NCI-H748 treated with DMSO at 0.1 percent for 48 hours (cell line): ENCODE results near the gene UVRAG.

Experiments
- DNase-seq: peaks from one replicate; lab custom pipeline; 2025; lab: John Stamatoyannopoulos, UW

UVRAG gene

DNA sequence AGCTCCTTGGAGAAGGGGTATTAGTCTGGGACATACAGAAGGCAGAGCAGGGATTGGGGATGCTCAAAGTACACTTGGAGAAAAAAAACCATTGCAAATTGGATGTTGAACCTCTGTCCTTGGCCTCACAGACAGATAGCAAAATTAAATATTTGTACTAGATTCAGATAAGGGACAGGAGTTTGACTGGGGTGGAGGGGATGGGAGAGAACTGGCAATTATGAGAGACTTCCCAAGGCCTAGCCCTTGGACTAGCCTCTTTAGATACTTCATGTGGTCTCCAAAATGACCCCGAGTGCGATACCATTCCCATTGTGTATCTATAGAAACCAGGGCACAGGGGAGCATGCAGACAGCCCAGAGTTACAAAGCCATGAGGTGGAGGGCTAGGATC lies 30.9 kb upstream of the UVRAG start:
- no peak for DNase-seq

DNA sequence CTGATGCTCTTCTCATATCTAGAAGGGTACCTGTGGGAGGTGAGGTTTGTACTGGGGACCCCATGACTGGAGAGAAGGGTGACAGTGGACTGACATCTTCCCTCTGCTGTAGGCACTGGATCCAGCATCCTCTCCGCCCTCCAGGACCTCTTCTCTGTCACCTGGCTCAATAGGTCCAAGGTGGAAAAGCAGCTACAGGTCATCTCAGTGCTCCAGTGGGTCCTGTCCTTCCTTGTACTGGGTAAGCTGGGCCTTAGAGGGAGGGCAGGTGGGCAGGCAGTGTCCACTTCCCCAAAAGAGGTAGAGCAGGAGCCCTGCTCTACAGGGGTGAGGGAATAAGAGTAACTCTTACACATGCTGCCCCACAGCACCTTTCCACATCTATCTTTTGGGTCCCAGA lies 30.5 kb upstream of the UVRAG start:
- no peak for DNase-seq

DNA sequence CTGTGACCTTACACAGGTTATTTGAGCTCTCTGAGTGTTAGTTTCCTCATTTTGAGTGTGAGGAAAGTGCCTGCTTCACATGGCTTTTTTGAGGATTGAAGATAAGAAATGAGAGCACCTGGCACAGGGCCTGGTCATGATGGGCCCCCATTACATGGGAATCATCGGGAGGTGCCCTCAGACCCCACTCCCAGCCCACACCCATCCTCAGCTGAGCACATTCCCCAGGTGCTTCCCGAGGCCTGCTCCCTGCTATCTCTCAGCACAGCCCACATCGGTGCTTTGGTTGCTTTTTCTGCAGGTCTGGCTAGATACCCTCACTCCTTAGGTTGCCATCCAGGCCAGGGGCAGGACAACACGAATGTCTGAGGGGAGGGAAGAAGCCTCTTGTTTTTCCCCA lies 29.8 kb upstream of the UVRAG start:
- no peak for DNase-seq

GRCh38 chr11:75786101-75786736 lies 28.8 kb upstream of the UVRAG start:
- DNase-seq: no peak

DNA sequence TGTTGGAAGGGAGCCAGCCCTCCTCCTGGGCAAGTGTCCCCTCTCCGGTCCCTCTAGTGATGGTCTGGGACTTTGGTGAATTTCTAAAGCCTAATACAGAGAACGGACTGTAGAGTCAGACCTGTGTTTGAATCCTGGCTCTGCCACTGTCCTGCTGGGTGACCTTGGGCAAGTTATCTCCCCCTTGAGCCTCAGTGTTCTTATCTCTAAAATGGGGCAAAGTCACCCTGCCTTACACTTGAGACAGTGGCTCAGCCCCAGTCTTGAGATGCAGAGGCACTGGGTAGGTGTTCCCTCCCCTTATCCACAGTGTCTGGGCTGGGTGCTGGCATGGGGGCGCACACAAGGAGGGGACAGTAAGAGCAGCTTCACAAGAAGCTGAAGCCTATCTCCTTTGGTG lies 25.5 kb upstream of the UVRAG start:
- DNase-seq: no peak

- DNase-seq: no peak
These were observed 24.0 kb upstream of the UVRAG start for GRCh38 chr11:75790986-75791385.

DNA sequence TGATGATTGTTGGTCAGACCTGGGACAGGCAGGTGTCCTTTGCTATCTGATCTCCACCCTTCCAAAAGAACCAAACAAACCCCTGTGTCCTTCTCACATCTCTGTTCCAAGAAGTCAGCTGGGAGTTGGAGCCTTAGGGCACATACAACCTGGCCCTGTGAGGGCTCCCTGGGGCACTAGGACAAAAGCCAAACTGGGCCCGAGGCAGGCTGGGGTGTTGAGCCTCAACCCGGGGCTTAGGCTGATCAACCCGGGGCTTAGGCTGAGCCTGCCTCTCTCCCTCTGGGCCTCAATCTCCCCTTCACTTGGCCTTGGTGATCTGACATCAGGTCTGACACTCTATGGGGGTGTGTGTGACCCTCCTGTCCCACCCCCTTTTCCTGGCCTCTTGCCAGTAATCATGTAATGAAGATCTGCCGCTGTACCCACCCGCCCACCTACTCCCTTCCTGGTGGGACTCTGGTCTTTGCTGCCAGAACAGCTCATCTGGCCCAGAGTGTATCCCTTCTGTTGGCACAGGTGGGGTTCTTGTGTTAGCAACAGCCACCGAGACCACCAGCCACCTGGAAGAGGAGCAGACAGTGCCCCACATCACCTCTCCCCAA lies 22.8 kb upstream of the UVRAG start:
- no peak for DNase-seq

- no peak for DNase-seq
These were observed 21.8 kb upstream of the UVRAG start for GRCh38 chr11:75792997-75793800.

GRCh38 chr11:75793966-75794365 lies 21.0 kb upstream of the UVRAG start:
- DNase-seq: no peak

DNA sequence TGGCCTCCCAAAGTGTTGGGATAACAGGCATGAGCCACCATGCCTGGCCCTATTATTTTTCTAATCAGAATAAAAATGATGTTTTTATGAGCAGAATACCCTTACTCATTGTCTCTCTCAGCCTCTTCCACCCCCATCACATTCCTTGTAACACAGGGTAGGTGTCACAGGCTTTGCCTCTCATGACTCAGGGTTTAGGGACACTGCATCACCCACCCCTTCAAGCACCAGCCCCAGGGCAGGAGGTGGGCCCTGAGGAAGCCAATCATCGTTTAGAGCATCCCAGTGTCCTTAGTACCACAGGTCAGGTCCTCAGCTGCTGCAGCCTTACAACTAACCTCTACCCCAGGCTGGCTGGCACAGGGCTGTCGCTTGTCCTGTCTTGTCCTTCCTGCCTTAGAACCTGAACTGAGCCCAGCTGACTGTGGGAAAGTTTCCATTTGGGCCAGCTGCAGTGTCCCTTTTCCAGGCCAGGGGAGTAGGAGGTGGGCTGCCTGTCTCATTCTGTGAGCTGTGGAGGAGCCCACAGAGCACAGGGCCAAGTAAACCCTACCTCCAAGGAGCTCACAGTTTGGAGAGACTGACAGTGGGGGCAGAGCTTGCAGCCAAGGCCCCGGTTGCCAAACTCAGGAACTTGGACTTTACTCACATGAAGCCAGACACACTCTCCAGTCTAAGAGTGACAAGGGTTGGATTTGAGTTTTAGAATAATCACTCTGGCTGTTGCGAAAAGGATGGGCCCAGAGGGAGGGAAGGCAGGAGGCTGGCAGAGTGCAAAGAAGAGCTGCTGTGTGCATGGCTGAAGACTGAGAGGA lies 19.5 kb upstream of the UVRAG start:
- DNase-seq: no peak

DNA sequence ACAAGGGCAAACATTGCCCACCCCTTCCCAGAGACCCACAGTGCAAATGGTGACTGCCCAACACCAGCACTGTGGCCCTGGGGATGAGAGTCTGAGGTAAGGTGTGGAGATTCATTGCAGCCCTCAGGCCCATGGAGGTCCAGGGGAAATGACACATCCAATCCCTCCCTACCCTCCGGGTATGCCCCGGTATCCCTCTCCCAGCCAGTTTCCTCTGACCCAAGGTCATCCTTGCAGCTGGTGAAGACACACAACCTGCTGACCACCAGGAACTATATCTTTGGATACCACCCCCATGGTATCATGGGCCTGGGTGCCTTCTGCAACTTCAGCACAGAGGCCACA lies 18.9 kb upstream of the UVRAG start:
- no peak for DNase-seq

DNA sequence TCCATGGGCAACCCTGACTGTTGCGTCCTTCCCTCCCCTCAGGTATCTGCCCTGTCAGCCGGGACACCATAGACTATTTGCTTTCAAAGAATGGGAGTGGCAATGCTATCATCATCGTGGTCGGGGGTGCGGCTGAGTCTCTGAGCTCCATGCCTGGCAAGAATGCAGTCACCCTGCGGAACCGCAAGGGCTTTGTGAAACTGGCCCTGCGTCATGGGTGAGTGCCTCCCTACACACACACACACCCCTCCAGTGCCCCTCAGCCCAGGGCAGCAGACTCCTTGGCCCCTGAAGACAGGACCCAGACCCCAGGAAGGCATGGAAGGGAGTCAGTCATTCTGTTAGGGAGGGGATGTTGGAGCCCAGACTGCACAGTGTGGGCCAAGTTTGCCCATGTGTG lies 17.9 kb upstream of the UVRAG start:
- DNase-seq: no peak

DNA sequence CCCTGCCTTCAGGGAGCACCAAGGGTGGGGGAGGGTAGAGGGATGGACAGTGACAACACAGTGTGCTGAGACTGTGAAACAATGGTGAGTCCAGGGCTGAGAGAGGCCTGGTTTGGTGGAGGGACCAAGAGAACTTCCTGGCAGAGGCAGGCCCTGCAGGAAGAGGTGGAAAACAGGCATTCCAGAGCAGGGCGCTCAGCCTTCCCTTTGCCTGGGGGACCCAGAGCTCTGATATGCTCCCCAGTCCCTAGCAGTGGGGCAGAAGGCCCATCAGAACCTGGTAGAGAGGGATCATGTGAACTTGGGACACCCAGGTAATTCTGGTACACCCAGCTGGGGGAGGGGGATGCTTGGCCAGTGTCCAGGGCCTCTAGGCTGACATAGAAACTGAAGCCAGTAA lies 17.2 kb upstream of the UVRAG start:
- DNase-seq: no peak

DNA sequence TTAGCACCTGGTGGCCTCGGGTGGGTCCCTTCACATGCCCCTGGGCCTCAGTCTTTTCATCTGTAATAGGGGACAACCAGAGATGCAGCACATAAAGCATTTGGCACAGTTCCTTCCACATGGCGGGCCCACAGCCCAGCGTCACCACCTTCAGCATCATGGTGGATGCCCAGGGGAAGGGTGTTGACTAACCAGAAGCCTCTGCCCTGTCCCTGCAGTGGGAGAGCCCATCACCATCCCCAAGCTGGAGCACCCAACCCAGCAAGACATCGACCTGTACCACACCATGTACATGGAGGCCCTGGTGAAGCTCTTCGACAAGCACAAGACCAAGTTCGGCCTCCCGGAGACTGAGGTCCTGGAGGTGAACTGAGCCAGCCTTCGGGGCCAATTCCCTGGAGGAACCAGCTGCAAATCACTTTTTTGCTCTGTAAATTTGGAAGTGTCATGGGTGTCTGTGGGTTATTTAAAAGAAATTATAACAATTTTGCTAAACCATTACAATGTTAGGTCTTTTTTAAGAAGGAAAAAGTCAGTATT lies 14.8 kb upstream of the UVRAG start:
- DNase-seq: no peak

GRCh38 chr11:75800728-75801361 lies 14.2 kb upstream of the UVRAG start:
- no peak for DNase-seq

GRCh38 chr11:75801362-75802020 lies 13.5 kb upstream of the UVRAG start:
- no peak for DNase-seq

DNA sequence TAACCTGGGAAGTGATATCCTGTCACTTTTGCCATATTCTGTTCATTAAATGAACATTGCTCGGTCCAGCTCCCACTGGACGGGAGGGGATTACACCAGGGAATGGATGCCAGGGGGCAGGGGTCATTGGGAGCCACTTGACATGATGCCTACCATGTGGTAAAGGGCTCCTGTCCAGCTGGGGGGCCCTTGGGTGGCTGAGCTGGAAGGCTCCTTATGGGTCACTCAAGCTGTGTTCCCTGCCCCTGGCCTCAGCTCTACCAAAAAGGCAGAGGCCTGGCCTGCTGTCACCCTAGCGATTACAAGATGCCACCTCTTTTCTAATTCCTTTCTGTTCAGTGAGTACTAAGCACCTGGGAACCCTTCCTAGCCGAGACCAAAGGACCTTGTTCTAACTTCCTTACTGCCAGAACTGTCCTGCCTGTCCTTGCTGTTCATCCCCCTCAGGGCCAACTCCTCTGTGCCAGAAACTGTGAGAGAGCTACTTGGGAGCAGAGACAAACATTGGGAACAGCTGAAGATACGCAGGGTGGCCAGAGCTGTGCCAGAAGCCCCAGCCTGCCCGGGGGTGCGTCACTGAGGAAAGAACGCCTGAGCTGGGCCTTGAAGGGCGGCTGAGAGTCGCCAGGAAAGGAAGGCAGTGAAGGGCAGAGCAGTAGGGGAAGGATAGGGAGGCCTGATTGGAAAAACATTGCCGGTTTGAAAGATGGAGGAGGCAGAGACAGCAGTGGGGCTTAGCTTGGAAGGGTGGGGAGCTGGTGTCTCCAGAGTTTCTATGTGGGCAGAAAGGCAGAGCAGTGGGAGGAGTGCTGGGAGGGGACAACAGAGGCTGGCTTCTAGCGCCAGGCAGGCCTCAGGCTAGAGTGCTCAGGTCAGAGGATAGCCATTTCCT lies 12.7 kb upstream of the UVRAG start:
- no peak for DNase-seq

DNA sequence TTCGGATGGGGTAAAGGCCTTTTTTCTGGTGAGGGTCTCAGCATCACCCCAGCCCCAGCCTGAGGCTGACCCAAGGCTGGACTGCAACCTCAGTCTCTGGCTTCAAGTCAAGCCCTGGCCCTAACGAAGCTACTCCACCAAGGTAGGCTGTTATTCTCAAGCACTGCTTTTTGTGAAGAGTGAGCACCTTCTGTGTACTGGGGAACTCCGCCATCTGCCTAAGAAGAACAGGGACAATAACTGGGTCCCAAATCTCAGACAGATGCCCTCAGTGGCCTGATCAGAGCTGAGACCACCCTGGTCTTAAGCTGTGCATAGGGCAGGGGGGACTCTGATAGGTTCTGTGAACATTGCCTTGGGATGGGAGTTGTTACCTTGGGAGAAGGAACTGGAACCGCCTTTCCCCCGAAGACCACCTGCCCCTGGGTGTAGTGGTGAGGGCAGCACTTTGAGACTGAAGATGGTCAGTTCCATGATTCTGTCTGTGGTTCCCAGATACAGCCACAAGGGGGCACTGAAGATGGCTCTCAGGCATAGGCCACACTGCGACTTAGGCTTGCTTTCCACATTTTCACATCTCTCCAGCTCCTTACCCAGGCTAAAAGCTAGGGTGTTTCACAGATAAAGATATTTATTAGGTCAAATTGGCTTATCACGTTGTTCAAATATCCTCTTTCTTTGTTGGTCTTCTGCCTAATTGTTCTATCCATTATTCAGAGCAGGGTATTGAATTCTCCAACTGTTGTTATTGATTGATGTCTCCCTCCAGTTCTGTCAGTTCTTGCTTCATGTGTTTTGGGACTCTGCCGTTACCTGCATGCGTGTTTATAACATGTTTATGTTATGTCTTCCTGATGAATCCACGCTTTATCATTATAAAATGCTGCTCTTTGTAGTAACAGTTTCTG lies 11.8 kb upstream of the UVRAG start:
- DNase-seq: peak; percentile 58

DNA sequence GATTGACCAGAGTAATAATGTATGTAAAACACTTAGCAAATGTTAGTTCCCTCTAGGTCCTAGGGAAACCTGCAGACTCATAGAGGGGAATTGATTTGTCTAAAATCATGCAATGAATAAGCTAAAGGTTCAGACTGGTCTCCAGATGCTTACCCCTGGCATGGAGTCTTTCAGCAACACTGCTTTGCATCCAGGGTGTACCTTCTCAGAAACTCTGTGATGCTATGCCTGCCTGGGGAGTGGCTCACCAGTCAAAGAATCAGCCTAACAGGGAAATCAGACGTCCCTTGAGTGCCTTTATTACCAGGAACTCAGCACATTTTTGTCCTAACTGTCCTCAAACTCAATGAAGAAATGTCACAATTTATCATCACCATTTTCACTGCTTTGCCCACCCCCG lies 5.9 kb upstream of the UVRAG start:
- no peak for DNase-seq
